Measurements from ENCODE around the gene BCL3. TPM values are rescaled to one million over a fixed set of nuclear protein-coding genes. Genes with fewer than 3 reads are reported as not detected.

Gene BCL3
- polyA plus RNA-seq, 1 of the 3 experiments (the other 2 are of a cell fraction), result 19.2 TPM

GRCh38 chr19:44722131-44723121, 26.1 kb upstream of the BCL3 start:
- H3K4me1 ChIP-seq (ENCODE audit: control insufficient read depth in 1 of 2, insufficient read depth in 2 of 2, low read depth in 1 of 2, low read length in 1 of 2), result peaks cover 0 to 20% of the 10 kb centered on the region in 2 experiments; a peak in 3 of 4 replicates
- POLR2A ChIA-PET, result interaction anchor here (1.1 to 1.5 kb wide), 2 partner anchors 35 to 54 kb away, joined by 3 read pairs; no protein-coding TSS in a partner anchor
- TF ChIP-seq EP300 (IDR thresholded peaks at IDR 0.05; ENCODE audit: borderline replicate concordance in 1 of 2, low read depth in 1 of 2, low read length in 1 of 2) (peak in 1 of 2 experiments; percentile 28; a peak in 1 of 4 replicates), TCF12 (IDR thresholded peaks at IDR 0.05) (peak; percentile 23; the same call in 1 of the 2 replicates)
- TF ChIP-seq, protein P1, sequence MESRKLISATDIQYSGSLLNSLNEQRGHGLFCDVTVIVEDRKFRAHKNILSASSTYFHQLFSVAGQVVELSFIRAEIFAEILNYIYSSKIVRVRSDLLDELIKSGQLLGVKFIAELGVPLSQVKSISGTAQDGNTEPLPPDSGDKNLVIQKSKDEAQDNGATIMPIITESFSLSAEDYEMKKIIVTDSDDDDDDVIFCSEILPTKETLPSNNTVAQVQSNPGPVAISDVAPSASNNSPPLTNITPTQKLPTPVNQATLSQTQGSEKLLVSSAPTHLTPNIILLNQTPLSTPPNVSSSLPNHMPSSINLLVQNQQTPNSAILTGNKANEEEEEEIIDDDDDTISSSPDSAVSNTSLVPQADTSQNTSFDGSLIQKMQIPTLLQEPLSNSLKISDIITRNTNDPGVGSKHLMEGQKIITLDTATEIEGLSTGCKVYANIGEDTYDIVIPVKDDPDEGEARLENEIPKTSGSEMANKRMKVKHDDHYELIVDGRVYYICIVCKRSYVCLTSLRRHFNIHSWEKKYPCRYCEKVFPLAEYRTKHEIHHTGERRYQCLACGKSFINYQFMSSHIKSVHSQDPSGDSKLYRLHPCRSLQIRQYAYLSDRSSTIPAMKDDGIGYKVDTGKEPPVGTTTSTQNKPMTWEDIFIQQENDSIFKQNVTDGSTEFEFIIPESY (IDR thresholded peaks at IDR 0.05; ENCODE audit: borderline replicate concordance, low read depth), result no peak
- H3K79me2 ChIP-seq (ENCODE audit: insufficient read depth), result no peaks in the 10 kb centered on the region
- no peaks in the 10 kb centered on the region for H3K9me2 ChIP-seq
- 0 out of 2 replicates have a peak overlapping the region, but pooled peaks have one; percentile 19 for H3K4me2 ChIP-seq
- H4K20me1 ChIP-seq (ENCODE audit: insufficient read depth), result no peaks in the 10 kb centered on the region
- no peak overlapping the region for H3K27ac ChIP-seq (ENCODE audit: low read depth in 2 of 2, low read length in 1 of 2)
- no peaks in the 10 kb centered on the region for H3K27me3 ChIP-seq (ENCODE audit: insufficient read depth)
- WGBS (ENCODE audit: low lambda C conversion rate), result 44% methylated on average over 21 of the region's 21 CpGs
- H3K36me3 ChIP-seq (replicated peaks in 1 of 2; ENCODE audit: control insufficient read depth in 1 of 2, insufficient read depth in 2 of 2, low read length in 1 of 2), result no peaks in the 10 kb centered on the region
- H2AFZ ChIP-seq (ENCODE audit: low read depth), result 0 out of 2 replicates have a peak overlapping the region, but pooled peaks have one; percentile 16
- peaks cover 4% of the 10 kb centered on the region for H3F3A ChIP-seq (replicated peaks; ENCODE audit: insufficient read depth)
- DNase-seq, result no peak
- H3K9ac ChIP-seq, result no peak overlapping the region
- no peaks in the 10 kb centered on the region for H3K9me3 ChIP-seq
- CTCF ChIA-PET, result interaction anchor here (0.6 to 21.3 kb wide), 18 partner anchors 9 to 151 kb away, joined by 3 to 598 read pairs (median 25); partner anchors contain the start of genes BCAM, CBLC and CEACAM16
- no peak overlapping the region for H3K4me3 ChIP-seq (ENCODE audit: low read depth in 2 of 2, low read length in 1 of 2)

DNA sequence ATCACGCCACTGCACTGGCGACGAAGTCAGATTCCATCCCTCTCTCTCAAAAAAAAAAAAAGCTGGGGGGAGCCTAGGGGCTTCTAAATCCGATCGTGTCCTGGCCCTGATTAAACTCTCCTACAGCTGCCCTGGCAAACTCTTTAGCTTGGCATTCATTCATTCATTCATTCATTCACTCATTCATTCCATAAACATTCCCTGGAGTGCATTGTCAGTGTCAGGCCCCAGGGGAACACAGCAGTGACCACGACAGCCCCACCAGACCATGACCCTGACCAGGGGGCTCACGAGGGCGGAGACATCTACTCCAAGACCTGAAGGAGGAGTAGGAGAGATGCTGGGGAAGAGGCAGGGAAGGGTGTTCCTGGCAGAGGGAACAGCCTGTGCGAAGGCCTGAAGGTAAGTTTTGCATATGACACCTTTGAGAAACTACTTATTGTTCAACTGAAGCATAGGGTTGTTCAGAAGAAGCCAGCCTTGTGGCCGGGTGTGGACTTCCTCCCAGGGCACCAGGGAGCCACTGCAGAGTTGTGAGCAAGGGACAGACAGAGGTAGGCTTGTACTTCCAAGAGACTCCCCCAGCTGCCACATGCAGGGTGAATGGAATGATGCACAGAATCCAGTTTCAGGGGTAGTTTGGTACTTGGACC, 25.1 kb upstream of the BCL3 start:
- H2AFZ ChIP-seq (ENCODE audit: low read depth), result no peak overlapping the region

More for the DNA sequence above, 25.1 kb upstream of the BCL3 start:
- no peaks in the 10 kb centered on the region for H3K9me3 ChIP-seq
- H3K79me2 ChIP-seq (ENCODE audit: insufficient read depth), result no peaks in the 10 kb centered on the region
- H3F3A ChIP-seq (replicated peaks; ENCODE audit: insufficient read depth), result peaks cover under 1% of the 10 kb centered on the region
- H3K9ac ChIP-seq, result no peak overlapping the region
- H4K20me1 ChIP-seq (ENCODE audit: insufficient read depth), result no peaks in the 10 kb centered on the region
- H3K27me3 ChIP-seq (ENCODE audit: insufficient read depth), result no peaks in the 10 kb centered on the region
- ChIA-PET CTCF (interaction anchor here (0.6 to 21.3 kb wide), 52 partner anchors 10 to 614 kb away, joined by 3 to 598 read pairs (median 6); partner anchors contain the start of genes BCAM, BCL3, CBLC and CEACAM16), POLR2A (interaction anchor here (0.7 kb wide), 1 partner anchor 48 kb away, joined by 3 read pairs; no protein-coding TSS in a partner anchor)
- H3K9me2 ChIP-seq, result no peaks in the 10 kb centered on the region
- no peak overlapping the region for H3K4me2 ChIP-seq
- H3K27ac ChIP-seq (ENCODE audit: low read depth in 2 of 2, low read length in 1 of 2), result no peak overlapping the region
- TF ChIP-seq NFIC (IDR thresholded peaks at IDR 0.05; ENCODE audit: borderline replicate concordance) (no peak), GABPA (IDR thresholded peaks at IDR 0.05; ENCODE audit: low read depth) (no peak), CHD2 (IDR thresholded peaks at IDR 0.05; ENCODE audit: low read length, partially characterized antibody) (no peak), RAD21 (IDR thresholded peaks at IDR 0.05; ENCODE audit: low read length) (no peak), SMC3 (IDR thresholded peaks at IDR 0.05; ENCODE audit: low read depth, low read length) (no peak), FOXM1 (IDR thresholded peaks at IDR 0.05; ENCODE audit: low read depth) (no peak), RFX5 (IDR thresholded peaks at IDR 0.05; ENCODE audit: low read length) (no peak), TAF1 (IDR thresholded peaks at IDR 0.05; ENCODE audit: borderline replicate concordance, low read depth, low read length) (no peak), YY1 (IDR thresholded peaks at IDR 0.05; ENCODE audit: low read depth) (no peak)
- TF ChIP-seq, protein P2, sequence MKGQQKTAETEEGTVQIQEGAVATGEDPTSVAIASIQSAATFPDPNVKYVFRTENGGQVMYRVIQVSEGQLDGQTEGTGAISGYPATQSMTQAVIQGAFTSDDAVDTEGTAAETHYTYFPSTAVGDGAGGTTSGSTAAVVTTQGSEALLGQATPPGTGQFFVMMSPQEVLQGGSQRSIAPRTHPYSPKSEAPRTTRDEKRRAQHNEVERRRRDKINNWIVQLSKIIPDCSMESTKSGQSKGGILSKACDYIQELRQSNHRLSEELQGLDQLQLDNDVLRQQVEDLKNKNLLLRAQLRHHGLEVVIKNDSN (IDR thresholded peaks at IDR 0.05; ENCODE audit: borderline replicate concordance, low read depth), result no peak
- 55% methylated on average over 10 of the region's 10 CpGs for WGBS (ENCODE audit: low lambda C conversion rate)
- H3K36me3 ChIP-seq (replicated peaks in 1 of 2; ENCODE audit: control insufficient read depth in 1 of 2, insufficient read depth in 2 of 2, low read length in 1 of 2), result no peaks in the 10 kb centered on the region
- peaks cover 0 to 16% of the 10 kb centered on the region in 2 experiments; a peak in 3 of 4 replicates for H3K4me1 ChIP-seq (ENCODE audit: control insufficient read depth in 1 of 2, insufficient read depth in 2 of 2, low read depth in 1 of 2, low read length in 1 of 2)
- H3K4me3 ChIP-seq (ENCODE audit: low read depth in 2 of 2, low read length in 1 of 2), result no peak overlapping the region; a peak in 1 of 4 replicates
- DNase-seq, result no peak

Data from SK-N-SH (cell line).